ENCODE measurements around the gene CCDC178. TPM values are rescaled to one million over a fixed set of nuclear protein-coding genes. Genes with fewer than 3 reads are reported as not detected.

CCDC178 gene
- total and polyA plus RNA-seq, 2 of the 4 experiments (the other 2 are of a cell fraction) = not detected

GRCh38 chr18:33154049-33154448 is 286.5 kb downstream of the CCDC178 start:
- Histone ChIP-seq H3K4me2 (ENCODE audit: low read depth, low read length) (no peak overlapping the region), H3K23ac (ENCODE audit: low read depth, low read length) (no peak overlapping the region), H2AK5ac (ENCODE audit: low read depth, low read length) (no peak overlapping the region), H2AFZ (replicated peaks; ENCODE audit: low read length, poor library complexity) (no peak overlapping the region), H3K36me3 (ENCODE audit: control insufficient read depth, insufficient read depth, low read length) (no peaks in the 10 kb centered on the region), H3K14ac (replicated peaks; ENCODE audit: low read depth, low read length) (no peak overlapping the region), H3K56ac (ENCODE audit: extremely low read depth, insufficient read depth, low read length) (no peak overlapping the region), H3K4me1 (ENCODE audit: control insufficient read depth, insufficient read depth, low read length) (no peaks in the 10 kb centered on the region), H4K91ac (ENCODE audit: insufficient read depth, low read depth, low read length) (no peak overlapping the region), H4K20me1 (ENCODE audit: insufficient read depth, low read length) (no peaks in the 10 kb centered on the region), H2BK20ac (ENCODE audit: low read depth, low read length) (no peak overlapping the region), H3K9me1 (ENCODE audit: insufficient read depth, low read length) (no peaks in the 10 kb centered on the region), H3K27ac (ENCODE audit: insufficient read depth, low read length) (no peak overlapping the region), H2AK9ac (replicated peaks; ENCODE audit: low read depth, low read length, poor library complexity) (no peak overlapping the region), H4K8ac (ENCODE audit: low read depth in 2 of 2, low read length in 2 of 2) (no peak overlapping the region), H2BK120ac (ENCODE audit: low read depth, low read length) (no peak overlapping the region), H3K79me1 (ENCODE audit: low read depth in 1 of 2, low read length in 2 of 2) (no peaks in the 10 kb centered on the region), H3K4ac (ENCODE audit: low read depth, low read length) (no peak overlapping the region), H3K27me3 (ENCODE audit: control insufficient read depth, insufficient read depth, low read length) (no peaks in the 10 kb centered on the region), H3K9ac (ENCODE audit: low read depth, low read length) (no peak overlapping the region), H2BK15ac (ENCODE audit: low read depth, low read length) (no peak overlapping the region), H3K9me3 (ENCODE audit: control insufficient read depth, insufficient read depth, low read length) (no peaks in the 10 kb centered on the region), H2BK5ac (ENCODE audit: low read depth, low read length, poor library complexity, severe bottlenecking) (no peak overlapping the region), H3K4me3 (ENCODE audit: insufficient read depth, low read depth, low read length) (no peak overlapping the region), H3K18ac (ENCODE audit: low read depth, low read length) (no peak overlapping the region), H4K5ac (ENCODE audit: low read depth, low read length) (no peak overlapping the region)
- CTCF ChIA-PET = no interaction called here
- dilution Hi-C loops (cut with HindIII; ENCODE audit: low sequenced_read_pairs, unreplicated experiment) = no loop called here
- peak; percentile 78 for TF ChIP-seq MAFK (IDR thresholded peaks at IDR 0.05; ENCODE audit: low read depth, low read length)
- TF ChIP-seq CEBPB (IDR thresholded peaks at IDR 0.05; ENCODE audit: low read depth, low read length) = no peak
- no CpG with 5 or more reads among the region's 2 CpGs for WGBS, 2 experiments (ENCODE audit: extremely low coverage in 2 of 2, insufficient read length in 1 of 2)
- in situ Hi-C loops (cut with MboI; ENCODE audit: low sequenced_read_pairs) = no loop called here
- intact Hi-C loops (cut with micrococcal nuclease) = no loop called here
- DNase-seq (no peak), ATAC-seq (ENCODE audit: low read depth) (no peak)
- POLR2A ChIA-PET (ENCODE audit: unreplicated experiment) = no interaction called here
- no TSS peak for BruUV-seq (replicated peaks)
